GM23248 (cell line): Measurements from ENCODE around the gene CHEK1. TPM values are rescaled to one million over a fixed set of nuclear protein-coding genes. Genes with fewer than 3 reads are reported as not detected.

Source experiments
- DNase-seq: peaks from one replicate; pipeline ENCODE4 v3.0.0-alpha.2; 2015
- H2AFZ ChIP-seq: fragments of 200-600 bp; sonication (generic); 2 replicates; pipeline ENCODE4 v1.6.1; 2016; ENCODE audit warnings: antibody characterized with exemption
- H3F3A ChIP-seq: fragments of 200-600 bp; sonication (generic); 2 replicates; pipeline ENCODE4 v1.6.1; 2016; ENCODE audit warnings: mild to moderate bottlenecking, antibody characterized with exemption, mixed run types; ENCODE audit not compliant: insufficient read depth
- H3K27ac ChIP-seq: fragments of 200-600 bp; sonication (generic); 2 replicates; pipeline ENCODE4 v1.5.1; 2016; ENCODE audit warnings: mild to moderate bottlenecking
- H3K27me3 ChIP-seq: fragments of 200-600 bp; sonication (generic); replicated peaks from 2 replicates; pipeline ENCODE4 v1.6.1; 2016; ENCODE audit warnings: mild to moderate bottlenecking; ENCODE audit not compliant: insufficient read depth
- H3K36me3 ChIP-seq: fragments of 200-600 bp; sonication (generic); 2 replicates; pipeline ENCODE4 v1.6.1; 2016; ENCODE audit warnings: low read depth, mild to moderate bottlenecking
- H3K4me1 ChIP-seq: fragments of 200-600 bp; sonication (generic); 2 replicates; pipeline ENCODE4 v1.6.1; 2016; ENCODE audit warnings: mild to moderate bottlenecking; ENCODE audit not compliant: insufficient read depth
- H3K4me2 ChIP-seq: fragments of 200-600 bp; sonication (generic); one replicate; pipeline ENCODE4 v1.6.1; 2016; ENCODE audit warnings: mild to moderate bottlenecking; ENCODE audit not compliant: unreplicated experiment
- H3K4me3 ChIP-seq: fragments of 200-600 bp; sonication (generic); 2 replicates; pipeline ENCODE4 v1.5.1; 2016; ENCODE audit warnings: mild to moderate bottlenecking
- H3K79me2 ChIP-seq: fragments of 200-600 bp; sonication (generic); 2 replicates; pipeline ENCODE4 v1.6.1; 2016; ENCODE audit warnings: mild to moderate bottlenecking; ENCODE audit not compliant: insufficient read depth
- H3K9ac ChIP-seq: fragments of 200-600 bp; sonication (generic); 2 replicates; pipeline ENCODE4 v1.6.1; 2016; ENCODE audit warnings: mild to moderate bottlenecking
- H3K9me2 ChIP-seq: fragments of 200-600 bp; sonication (generic); 2 replicates; pipeline ENCODE4 v1.6.1; 2016; ENCODE audit warnings: mixed run types, mild to moderate bottlenecking, moderate library complexity; ENCODE audit not compliant: insufficient read depth
- H3K9me3 ChIP-seq: fragments of 200-600 bp; sonication (generic); one replicate; pipeline ENCODE4 v1.6.1; 2017; ENCODE audit warnings: low read depth
- H4K20me1 ChIP-seq: fragments of 200-600 bp; sonication (generic); 2 replicates; pipeline ENCODE4 v1.6.0; 2016; ENCODE audit not compliant: insufficient read depth
- EZH2 ChIP-seq: fragments of 200-600 bp; sonication (generic); IDR thresholded peaks from 2 replicates; pipeline ENCODE4 v1.6.1; 2018; ENCODE audit warnings: antibody characterized with exemption, mild to moderate bottlenecking; ENCODE audit not compliant: insufficient read depth, poor library complexity, severe bottlenecking
- EZH2phosphoT487 ChIP-seq: fragments of 200-600 bp; sonication (generic); IDR thresholded peaks from 2 replicates; pipeline ENCODE4 v1.6.1; 2018; ENCODE audit warnings: antibody characterized with exemption, moderate library complexity, mild to moderate bottlenecking, low read depth; ENCODE audit not compliant: insufficient read depth
- WGBS, 2 experiments: methylation state at CpG; one replicate each; pipeline ENCODE4 v1.1.6; 2015 to 2017; ENCODE audit warnings: low lambda C conversion rate in 2 of 2, low coverage in 1 of 2; ENCODE audit errors: missing lambda C conversion rate in 2 of 2; 5-methylcytosine and 5-hydroxymethylcytosine counted together
- in situ Hi-C: fragments of 300-500 bp; cut with MboI; formaldehyde crosslinking; loops from 2 replicates; pipeline ENCODE4 v1.15.0; 2020
- polyA plus RNA-seq: library from polyadenylated mRNA; unstranded; fragments of >200 nt; fragmentation: Nextera tagmentation; extraction: Ambion mirVana; gene quantifications from 2 replicates; pipeline ENCODE4 v1.2.1, GENCODE V29; 2016
- total RNA-seq: library from RNA; depleted of rRNA; stranded (reverse); fragments of >200 nt; shearing (Covaris generic); gene quantifications from 2 replicates; pipeline ENCODE4 v1.2.3, GENCODE V29; 2014

Gene CHEK1
- total and polyA plus RNA-seq, 2 experiments from 2014 or later, result 15.1 to 16.8 TPM

- in situ Hi-C loops, result no loop called here
Measured at GRCh38 chr11:125585487-125585886, 39.5 kb upstream of the CHEK1 start.

GRCh38 chr11:125586623-125587022 lies 38.3 kb upstream of the CHEK1 start:
- Histone ChIP-seq H3K27me3 (no peaks in the 10 kb centered on the region), H3K27ac (no peak overlapping the region), H4K20me1 (no peaks in the 10 kb centered on the region), H3K79me2 (peaks cover 11% of the 10 kb centered on the region; the same call in 1 of the 2 replicates), H3F3A (peaks cover 17% of the 10 kb centered on the region; the same call in 1 of the 2 replicates), H3K9me3 (no peaks in the 10 kb centered on the region), H3K4me2 (no peak overlapping the region), H3K36me3 (peaks cover 19% of the 10 kb centered on the region; the same call in 1 of the 2 replicates), H3K9ac (no peak overlapping the region), H3K9me2 (no peaks in the 10 kb centered on the region), H3K4me3 (no peak overlapping the region), H3K4me1 (peaks cover 6% of the 10 kb centered on the region), H2AFZ (no peak overlapping the region)
- 37 to 43% methylated on average over 3 of the region's 3 CpGs for WGBS, 2 experiments
- DNase-seq, result no peak
- in situ Hi-C loops, result no loop called here
- TF ChIP-seq EZH2phosphoT487 (no peak), EZH2 (no peak)

More at GRCh38 chr11:125585487-125585886, 39.5 kb upstream of the CHEK1 start:
- Histone ChIP-seq H3K4me2 (no peak overlapping the region), H3K9ac (no peak overlapping the region), H3K79me2 (no peaks in the 10 kb centered on the region; the same call in 1 of the 2 replicates), H2AFZ (no peak overlapping the region), H3K4me3 (no peak overlapping the region), H3K9me3 (no peaks in the 10 kb centered on the region), H4K20me1 (no peaks in the 10 kb centered on the region), H3K9me2 (no peaks in the 10 kb centered on the region), H3K36me3 (peaks cover 25% of the 10 kb centered on the region), H3K4me1 (no peaks in the 10 kb centered on the region), H3K27ac (no peak overlapping the region), H3F3A (peaks cover 13% of the 10 kb centered on the region; the same call in 1 of the 2 replicates), H3K27me3 (no peaks in the 10 kb centered on the region)
- TF ChIP-seq EZH2, result no peak
- no peak for TF ChIP-seq EZH2phosphoT487
- DNase-seq, result no peak
- 65 to 73% methylated on average over 1 of the region's 1 CpG for WGBS, 2 experiments

GRCh38 chr11:125587480-125587879 lies 37.5 kb upstream of the CHEK1 start:
- 100% methylated on average over 1 of the region's 1 CpG for WGBS, 2 experiments
- no peaks in the 10 kb centered on the region for H3K9me2 ChIP-seq
- in situ Hi-C loops, result no loop called here

GRCh38 chr11:125588505-125588904 lies 36.5 kb upstream of the CHEK1 start:
- Histone ChIP-seq H3K36me3 (peaks cover 4% of the 10 kb centered on the region; the same call in 1 of the 2 replicates), H3K9me3 (no peaks in the 10 kb centered on the region), H3K9ac (no peak overlapping the region), H2AFZ (no peak overlapping the region), H3K79me2 (peaks cover 20% of the 10 kb centered on the region), H3K4me2 (no peak overlapping the region), H3K4me1 (peaks cover 6% of the 10 kb centered on the region), H4K20me1 (no peaks in the 10 kb centered on the region), H3K27me3 (no peaks in the 10 kb centered on the region), H3K9me2 (no peaks in the 10 kb centered on the region), H3K4me3 (no peak overlapping the region), H3K27ac (no peak overlapping the region), H3F3A (peaks cover 21% of the 10 kb centered on the region)
- DNase-seq, result no peak
- in situ Hi-C loops, result no loop called here
- no peak for TF ChIP-seq EZH2
- TF ChIP-seq EZH2phosphoT487, result no peak
- WGBS, 2 experiments, result 76 to 81% methylated on average over 3 of the region's 3 CpGs

More at GRCh38 chr11:125587480-125587879, 37.5 kb upstream of the CHEK1 start:
- Histone ChIP-seq H3K4me2 (no peak overlapping the region), H3K9ac (no peak overlapping the region), H3K4me3 (no peak overlapping the region), H3K9me3 (no peaks in the 10 kb centered on the region), H3F3A (peaks cover 17% of the 10 kb centered on the region; the same call in 1 of the 2 replicates), H3K4me1 (peaks cover 6% of the 10 kb centered on the region), H3K36me3 (peaks cover 13% of the 10 kb centered on the region; the same call in 1 of the 2 replicates), H2AFZ (no peak overlapping the region), H3K27me3 (no peaks in the 10 kb centered on the region), H3K79me2 (peaks cover 11% of the 10 kb centered on the region; the same call in 1 of the 2 replicates), H4K20me1 (no peaks in the 10 kb centered on the region), H3K27ac (no peak overlapping the region)
- DNase-seq, result no peak
- TF ChIP-seq EZH2, result no peak
- no peak for TF ChIP-seq EZH2phosphoT487
